PC-3 (cell line): ENCODE measurements around the gene TPK1. TPM values are rescaled to one million over a fixed set of nuclear protein-coding genes. Genes with fewer than 3 reads are reported as not detected.

Source experiments
- ATAC-seq: fragments of 200-7000 bp; cut with Tn5 transposase; 2 replicates; pipeline ENCODE4 v1.9.1; 2020; ENCODE audit warnings: mild to moderate bottlenecking, moderate library complexity
- BruUV-seq: library from RNA; stranded (reverse); fragments of 400-500 nt; replicated peaks from 2 replicates; lab custom pipeline; 2021; lab: Mats Ljungman, UMichigan
- CTCF ChIA-PET: fragments of 300-600 bp; sonication (Branson Sonifier 250); formaldehyde crosslinking; loops from one replicate; lab custom pipeline; 2022; ENCODE audit warnings: antibody characterized with exemption; lab: Charles Lee
- POLR2A ChIA-PET: fragments of 300-600 bp; sonication (Branson Sonifier 250); formaldehyde crosslinking; loops from one replicate; lab custom pipeline; 2022; ENCODE audit warnings: antibody characterized with exemption; ENCODE audit not compliant: unreplicated experiment; lab: Charles Lee
- DNase-seq: peaks from one replicate; pipeline ENCODE4 v3.0.0-alpha.2; 2015
- H2AFZ ChIP-seq: fragments of 300-600 bp; sonication (generic); 2 replicates; pipeline ENCODE4 v1.6.0; 2016; ENCODE audit warnings: antibody characterized with exemption, low read length
- H3F3A ChIP-seq: fragments of 300-600 bp; sonication (generic); one replicate; pipeline ENCODE4 v1.6.0; 2017; ENCODE audit warnings: antibody characterized with exemption, low read length, control low read depth, mild to moderate bottlenecking; ENCODE audit not compliant: unreplicated experiment
- H3K27ac ChIP-seq: fragments of 300-600 bp; sonication (generic); 2 replicates; pipeline ENCODE4 v1.5.1; 2016; ENCODE audit warnings: mild to moderate bottlenecking, low read length
- H3K27me3 ChIP-seq: fragments of 300-600 bp; sonication (generic); 2 replicates; pipeline ENCODE4 v1.6.1; 2016; ENCODE audit warnings: low read length, mixed read lengths
- H3K36me3 ChIP-seq: fragments of 300-600 bp; sonication (generic); 2 replicates; pipeline ENCODE4 v1.6.1; 2016; ENCODE audit warnings: low read depth, mixed run types, low read length, mixed read lengths
- H3K4me1 ChIP-seq: fragments of 300-600 bp; sonication (generic); 2 replicates; pipeline ENCODE4 v1.5.1; 2016; ENCODE audit warnings: low read length; ENCODE audit not compliant: insufficient read depth
- H3K4me2 ChIP-seq: fragments of 300-600 bp; sonication (generic); 2 replicates; pipeline ENCODE4 v1.6.0; 2016; ENCODE audit warnings: low read length
- H3K4me3 ChIP-seq: fragments of 300-600 bp; sonication (generic); 2 replicates; pipeline ENCODE4 v1.5.1; 2016; ENCODE audit warnings: mild to moderate bottlenecking, low read length, mixed read lengths
- H3K79me2 ChIP-seq: fragments of 300-600 bp; sonication (generic); 2 replicates; pipeline ENCODE4 v1.6.1; 2017; ENCODE audit warnings: low read length, mixed read lengths
- H3K9ac ChIP-seq: fragments of 300-600 bp; sonication (generic); 2 replicates; pipeline ENCODE4 v1.6.0; 2016; ENCODE audit warnings: mild to moderate bottlenecking, low read length
- H3K9me2 ChIP-seq: fragments of 300-600 bp; sonication (generic); replicated peaks from 2 replicates; pipeline ENCODE4 v1.6.1; 2016; ENCODE audit warnings: mixed run types, low read length, mixed read lengths
- H3K9me3 ChIP-seq: fragments of 300-600 bp; sonication (generic); 2 replicates; pipeline ENCODE4 v1.6.1; 2016; ENCODE audit warnings: low read length, mixed read lengths
- H4K20me1 ChIP-seq: fragments of 300-600 bp; sonication (generic); 2 replicates; pipeline ENCODE4 v1.6.1; 2016; ENCODE audit warnings: low read length, mixed read lengths
- CTCF ChIP-seq: fragments of 300-600 bp; sonication (generic); conservative IDR thresholded peaks from 2 replicates; pipeline ENCODE4 v1.5.1; 2017; ENCODE audit warnings: antibody characterized with exemption, low read depth, mild to moderate bottlenecking, low read length
- EZH2 ChIP-seq: fragments of 300-600 bp; sonication (generic); IDR thresholded peaks from one replicate; pipeline ENCODE4 v1.6.1; 2017; ENCODE audit warnings: antibody characterized with exemption, mild to moderate bottlenecking, low read length; ENCODE audit not compliant: unreplicated experiment
- EZH2phosphoT487 ChIP-seq: fragments of 300-600 bp; sonication (generic); IDR thresholded peaks from 2 replicates; pipeline ENCODE4 v1.6.1; 2018; ENCODE audit warnings: mild to moderate bottlenecking, antibody characterized with exemption, low read length, borderline replicate concordance
- intact Hi-C: fragments of 100-400 bp; cut with micrococcal nuclease; formaldehyde crosslinking; loops from 2 replicates; pipeline ENCODE4 v1.9.0; 2023
- total RNA-seq: library from RNA; depleted of rRNA; stranded (reverse); fragments of >200 nt; gene quantifications from 2 replicates; pipeline ENCODE4 v1.2.3, GENCODE V29; 2014

TPK1 gene
- total RNA-seq, 1 experiment from 2014 or later = 4.5 TPM

GRCh38 chr7:144771927-144772326, 63.9 kb downstream of the TPK1 start:
- no peaks in the 10 kb centered on the region for H3K9me3 ChIP-seq
- no peaks in the 10 kb centered on the region for H3K4me1 ChIP-seq
- H3K27me3 ChIP-seq = no peaks in the 10 kb centered on the region
- no TSS peak for BruUV-seq
- no peak for ATAC-seq
- no peaks in the 10 kb centered on the region for H3F3A ChIP-seq
- H3K9me2 ChIP-seq = no peaks in the 10 kb centered on the region
- no peak overlapping the region for H3K9ac ChIP-seq
- POLR2A ChIA-PET = no interaction called here
- H3K79me2 ChIP-seq = no peaks in the 10 kb centered on the region
- no peaks in the 10 kb centered on the region for H3K36me3 ChIP-seq
- H4K20me1 ChIP-seq = no peaks in the 10 kb centered on the region
- CTCF ChIA-PET = no interaction called here
- intact Hi-C loops = no loop called here
- no peak overlapping the region for H3K4me2 ChIP-seq
- H2AFZ ChIP-seq = no peak overlapping the region
- no peak overlapping the region for H3K4me3 ChIP-seq
- no peak overlapping the region for H3K27ac ChIP-seq
- DNase-seq = no peak
- TF ChIP-seq EZH2 (no peak), EZH2phosphoT487 (no peak), CTCF (no peak)

GRCh38 chr7:144771174-144771573, 64.7 kb downstream of the TPK1 start:
- Histone ChIP-seq H3K9me2 (no peaks in the 10 kb centered on the region), H3F3A (no peaks in the 10 kb centered on the region), H3K9ac (no peak overlapping the region), H3K4me1 (no peaks in the 10 kb centered on the region), H2AFZ (no peak overlapping the region), H3K27ac (no peak overlapping the region), H3K79me2 (no peaks in the 10 kb centered on the region), H3K4me3 (no peak overlapping the region), H3K36me3 (no peaks in the 10 kb centered on the region), H3K27me3 (no peaks in the 10 kb centered on the region), H4K20me1 (no peaks in the 10 kb centered on the region), H3K9me3 (no peaks in the 10 kb centered on the region), H3K4me2 (no peak overlapping the region)
- no TSS peak for BruUV-seq
- TF ChIP-seq EZH2 = no peak
- no peak for TF ChIP-seq CTCF
- TF ChIP-seq EZH2phosphoT487 = no peak
- POLR2A ChIA-PET = no interaction called here
- CTCF ChIA-PET = no interaction called here
- DNase-seq (no peak), ATAC-seq (no peak)
- intact Hi-C loops = no loop called here

DNA sequence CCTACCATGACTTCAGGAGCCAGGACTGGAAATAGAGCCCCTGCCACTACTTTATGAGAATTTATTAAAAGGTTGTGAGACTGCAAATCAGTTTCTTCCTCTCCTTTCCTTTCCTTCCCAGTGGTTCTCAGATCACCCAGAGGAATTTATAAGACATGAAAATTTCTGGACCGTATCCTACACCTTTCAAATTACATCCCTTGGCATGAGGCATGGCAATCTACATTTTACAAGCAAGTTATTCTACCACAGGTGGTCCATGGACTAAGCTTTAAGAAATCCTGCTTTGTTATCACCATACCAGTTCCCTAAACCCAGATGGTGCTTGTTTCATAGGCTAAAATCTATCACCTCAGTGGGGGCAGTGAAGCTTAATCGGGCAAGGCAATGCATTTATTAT, 66.5 kb downstream of the TPK1 start:
- POLR2A ChIA-PET = interaction anchor here (0.5 kb wide), 1 partner anchor 118 kb away, joined by 5 read pairs; no protein-coding TSS in a partner anchor
- Histone ChIP-seq H4K20me1 (no peaks in the 10 kb centered on the region), H3K79me2 (no peaks in the 10 kb centered on the region), H3K9ac (no peak overlapping the region), H3K9me2 (no peaks in the 10 kb centered on the region), H3F3A (no peaks in the 10 kb centered on the region), H3K27ac (no peak overlapping the region), H3K9me3 (no peaks in the 10 kb centered on the region), H3K4me2 (no peak overlapping the region), H3K4me1 (no peaks in the 10 kb centered on the region), H3K27me3 (no peaks in the 10 kb centered on the region), H3K36me3 (no peaks in the 10 kb centered on the region), H3K4me3 (no peak overlapping the region), H2AFZ (no peak overlapping the region)
- no peak for DNase-seq
- no peak for ATAC-seq
- CTCF ChIA-PET = no interaction called here
- intact Hi-C loops = no loop called here
- TF ChIP-seq EZH2phosphoT487 (no peak), CTCF (no peak), EZH2 (no peak)
- no TSS peak for BruUV-seq
